HEK293T (cell line): ENCODE data around the gene LIMS2.

Experiments used
- CTCF ChIA-PET: fragments of 350-600 bp; formaldehyde crosslinking; extraction: SDS; loops from one replicate; lab custom pipeline; 2021; ENCODE audit warnings: antibody characterized with exemption, inconsistent platforms; lab: Yijun Ruan, JAX
- POLR2A ChIA-PET: fragments of 350-600 bp; formaldehyde crosslinking; extraction: SDS; loops from one replicate; lab custom pipeline; 2020; ENCODE audit warnings: antibody characterized with exemption, inconsistent platforms; lab: Yijun Ruan, JAX
- DNase-seq: peaks from one replicate; pipeline ENCODE4 v3.0.0; 2012; ENCODE audit warnings: mixed read lengths; ENCODE audit errors: extremely low spot score
- ARNT ChIP-seq: fragments of 450-650 bp; IDR thresholded peaks from 2 replicates; pipeline ENCODE4 v1.6.1; 2017; ENCODE audit warnings: mild to moderate bottlenecking
- BHLHE40 ChIP-seq: fragments of 450-650 bp; IDR thresholded peaks from 2 replicates; pipeline ENCODE4 v1.6.1; 2016; ENCODE audit warnings: mild to moderate bottlenecking, moderate library complexity, borderline replicate concordance
- CTBP1 ChIP-seq: fragments of 450-650 bp; IDR thresholded peaks from 2 replicates; pipeline ENCODE4 v1.6.1; 2016; ENCODE audit warnings: borderline replicate concordance
- ELF4 ChIP-seq: fragments of 450-650 bp; IDR thresholded peaks from 2 replicates; pipeline ENCODE4 v1.6.1; 2017; ENCODE audit warnings: antibody characterized with exemption
- FOXA1 ChIP-seq: fragments of 450-650 bp; IDR thresholded peaks from 2 replicates; pipeline ENCODE4 v1.6.1; 2016; ENCODE audit warnings: mild to moderate bottlenecking
- FOXK2 ChIP-seq: fragments of 450-650 bp; IDR thresholded peaks from 2 replicates; pipeline ENCODE4 v1.6.1; 2016; ENCODE audit warnings: mild to moderate bottlenecking
- FOXM1 ChIP-seq: fragments of 450-650 bp; IDR thresholded peaks from 2 replicates; pipeline ENCODE4 v1.6.1; 2017; ENCODE audit warnings: mild to moderate bottlenecking, borderline replicate concordance
- HDGF ChIP-seq: fragments of 450-650 bp; IDR thresholded peaks from 2 replicates; pipeline ENCODE4 v1.6.1; 2017; ENCODE audit warnings: antibody characterized with exemption, borderline replicate concordance
- L3MBTL2 ChIP-seq: fragments of 450-650 bp; conservative IDR thresholded peaks from 2 replicates; pipeline ENCODE4 v1.6.1; 2016; ENCODE audit warnings: mild to moderate bottlenecking
- LEF1 ChIP-seq: fragments of 450-650 bp; IDR thresholded peaks from 2 replicates; pipeline ENCODE4 v1.6.1; 2017; ENCODE audit warnings: mild to moderate bottlenecking, borderline replicate concordance
- NFRKB ChIP-seq: fragments of 450-650 bp; IDR thresholded peaks from 2 replicates; pipeline ENCODE4 v1.6.1; 2016; ENCODE audit warnings: mild to moderate bottlenecking, moderate library complexity
- SP1 ChIP-seq: fragments of 450-650 bp; IDR thresholded peaks from 2 replicates; pipeline ENCODE4 v1.6.1; 2017
- SUZ12 ChIP-seq: fragments of 450-650 bp; IDR thresholded peaks from 2 replicates; pipeline ENCODE4 v1.6.1; 2016; ENCODE audit warnings: mild to moderate bottlenecking
- TARDBP ChIP-seq: fragments of 450-650 bp; IDR thresholded peaks from 2 replicates; pipeline ENCODE4 v1.6.1; 2016
- ZNF384 ChIP-seq: fragments of 450-650 bp; IDR thresholded peaks from 2 replicates; pipeline ENCODE4 v1.6.1; 2016
- TF ChIP-seq, protein P1 (sequence below): fragments of 450-650 bp; IDR thresholded peaks from 2 replicates; pipeline ENCODE4 v1.6.1; 2016

LIMS2 gene

GRCh38 chr2:127665267-127665893 lies 9.9 kb downstream of the LIMS2 start:
- TF ChIP-seq, protein P1, sequence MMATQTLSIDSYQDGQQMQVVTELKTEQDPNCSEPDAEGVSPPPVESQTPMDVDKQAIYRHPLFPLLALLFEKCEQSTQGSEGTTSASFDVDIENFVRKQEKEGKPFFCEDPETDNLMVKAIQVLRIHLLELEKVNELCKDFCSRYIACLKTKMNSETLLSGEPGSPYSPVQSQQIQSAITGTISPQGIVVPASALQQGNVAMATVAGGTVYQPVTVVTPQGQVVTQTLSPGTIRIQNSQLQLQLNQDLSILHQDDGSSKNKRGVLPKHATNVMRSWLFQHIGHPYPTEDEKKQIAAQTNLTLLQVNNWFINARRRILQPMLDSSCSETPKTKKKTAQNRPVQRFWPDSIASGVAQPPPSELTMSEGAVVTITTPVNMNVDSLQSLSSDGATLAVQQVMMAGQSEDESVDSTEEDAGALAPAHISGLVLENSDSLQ = no peak
- TF ChIP-seq SUZ12 (no peak), SP1 (no peak), HDGF (no peak), FOXK2 (no peak)
- DNase-seq = no peak
- ChIA-PET POLR2A (no interaction called here), CTCF (no interaction called here)

DNA sequence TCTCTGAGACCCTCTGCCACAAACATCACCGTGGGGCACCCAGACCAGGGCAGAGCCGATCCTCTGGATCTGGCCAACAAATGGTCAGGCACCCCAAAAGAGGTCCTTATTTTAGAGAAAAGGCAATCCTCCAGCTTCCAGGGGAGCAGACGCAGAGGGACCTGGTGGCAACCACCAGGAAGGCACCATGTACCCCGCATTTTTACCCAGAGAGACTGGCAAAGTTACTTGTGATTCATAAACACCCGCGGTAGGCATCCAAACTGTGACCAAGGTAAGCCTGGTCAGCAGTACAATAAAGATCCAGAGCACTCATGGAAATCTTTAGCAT lies 10.5 kb downstream of the LIMS2 start:
- ChIA-PET POLR2A (no interaction called here), CTCF (no interaction called here)
- no peak for TF ChIP-seq SP1
- TF ChIP-seq ZNF384 = no peak
- TF ChIP-seq TARDBP = no peak
- no peak for TF ChIP-seq NFRKB
- no peak for DNase-seq

GRCh38 chr2:127664065-127664894 lies 11.1 kb downstream of the LIMS2 start:
- CTCF ChIA-PET = no interaction called here
- TF ChIP-seq ZNF384 (no peak), LEF1 (no peak), NFRKB (no peak), TARDBP (no peak), HDGF (no peak), CTBP1 (no peak), FOXA1 (no peak), SP1 (no peak), L3MBTL2 (no peak), SUZ12 (no peak), ARNT (no peak), BHLHE40 (no peak), FOXK2 (no peak), FOXM1 (no peak), ELF4 (no peak)
- TF ChIP-seq, protein P1 = no peak

GRCh38 chr2:127663566-127664064 lies 11.7 kb downstream of the LIMS2 start:
- ChIA-PET POLR2A (no interaction called here), CTCF (no interaction called here)
- DNase-seq = no peak
- no peak for TF ChIP-seq ELF4
- TF ChIP-seq LEF1 = no peak

More at GRCh38 chr2:127664065-127664894, 11.1 kb downstream of the LIMS2 start:
- POLR2A ChIA-PET = no interaction called here
- no peak for DNase-seq

- CTCF ChIA-PET = no interaction called here
These were observed 12.3 kb downstream of the LIMS2 start for GRCh38 chr2:127662937-127663565.

GRCh38 chr2:127661949-127662510 lies 13.3 kb downstream of the LIMS2 start:
- POLR2A ChIA-PET = no interaction called here
- no peak for DNase-seq
- CTCF ChIA-PET = interaction anchor here (1.0 kb wide), 1 partner anchor 12 kb away, joined by 4 read pairs; no protein-coding TSS in a partner anchor
- TF ChIP-seq CTBP1 (no peak), NFRKB (no peak), ZNF384 (no peak), LEF1 (no peak), FOXM1 (no peak), FOXA1 (no peak), L3MBTL2 (no peak), HDGF (no peak), FOXK2 (no peak), SP1 (no peak), BHLHE40 (no peak), ELF4 (no peak), SUZ12 (no peak), TARDBP (no peak), ARNT (no peak)
- TF ChIP-seq, protein P1 = no peak

More at GRCh38 chr2:127662937-127663565, 12.3 kb downstream of the LIMS2 start:
- TF ChIP-seq HDGF = no peak
- no peak for TF ChIP-seq FOXA1
- no peak for TF ChIP-seq L3MBTL2
- no peak for TF ChIP-seq NFRKB
- TF ChIP-seq, protein P1 = no peak
- TF ChIP-seq TARDBP = no peak
- no peak for TF ChIP-seq SUZ12
- no peak for TF ChIP-seq ARNT
- no peak for DNase-seq
- POLR2A ChIA-PET = no interaction called here
